OCI-LY3 (cell line): ENCODE data around the gene TCEA2.

Experiments used
- H2AFZ ChIP-seq: fragments of 200-600, 300-600 bp; shearing (Covaris generic); 2 replicates; pipeline ENCODE4 v1.6.0; 2014; ENCODE audit warnings: antibody characterized with exemption, low read depth, low read length
- H3K27ac ChIP-seq: fragments of 200-600, 300-600 bp; sonication (generic); 2 replicates; pipeline ENCODE4 v1.5.1; 2014; ENCODE audit warnings: mild to moderate bottlenecking, low read length, moderate library complexity, mixed read lengths
- H3K27me3 ChIP-seq: fragments of 200-600, 300-600 bp; sonication (generic); 2 replicates; pipeline ENCODE4 v1.6.1; 2014; ENCODE audit warnings: low read depth, low read length, mixed read lengths
- H3K36me3 ChIP-seq: fragments of 200-600, 300-600 bp; sonication (generic); replicated peaks from 2 replicates; pipeline ENCODE3; 2014; ENCODE audit warnings: low read depth, low read length, mixed read lengths
- H3K4me1 ChIP-seq: fragments of 300-600, 200-600 bp; sonication (generic); 2 replicates; pipeline ENCODE4 v1.6.1; 2014; ENCODE audit warnings: low read length, mixed read lengths
- H3K4me2 ChIP-seq: fragments of 200-600, 300-600 bp; sonication (generic); 2 replicates; pipeline ENCODE4 v1.6.1; 2014; ENCODE audit warnings: low read length, mixed read lengths
- H3K4me3 ChIP-seq: fragments of 300-600, 200-600 bp; sonication (generic); 2 replicates; pipeline ENCODE4 v1.5.1; 2014; ENCODE audit warnings: antibody characterized with exemption, mild to moderate bottlenecking, low read length, moderate library complexity
- H3K79me2 ChIP-seq: fragments of 300-600, 200-600 bp; shearing (Covaris generic); 2 replicates; pipeline ENCODE4 v1.6.1; 2014; ENCODE audit warnings: mild to moderate bottlenecking, low read length, mixed read lengths
- H3K9ac ChIP-seq: fragments of 300-600, 200-600 bp; shearing (Covaris generic); 2 replicates; pipeline ENCODE4 v1.6.0; 2014; ENCODE audit warnings: mild to moderate bottlenecking, low read length, moderate library complexity
- H3K9me3 ChIP-seq: fragments of 200-600, 300-600 bp; shearing (Covaris generic); 2 replicates; pipeline ENCODE4 v1.6.1; 2014; ENCODE audit warnings: low read length, mixed read lengths; ENCODE audit not compliant: insufficient read depth
- H4K20me1 ChIP-seq: fragments of 200-600, 300-600 bp; sonication (generic); 2 replicates; pipeline ENCODE4 v1.6.1; 2016; ENCODE audit warnings: low read length, mixed read lengths; ENCODE audit not compliant: insufficient read depth
- EZH2phosphoT487 ChIP-seq: fragments of 200-600 bp; shearing (Covaris generic); IDR thresholded peaks from 2 replicates; pipeline ENCODE4 v1.6.1; 2018; ENCODE audit warnings: antibody characterized with exemption, mixed run types, low read depth
- TF ChIP-seq, protein P1 (sequence below): fragments of 200-600, 300-600 bp; sonication (generic); IDR thresholded peaks from 2 replicates; pipeline ENCODE4 v1.5.1; 2014; ENCODE audit warnings: antibody characterized with exemption, low read length, low read depth

TCEA2 gene

DNA sequence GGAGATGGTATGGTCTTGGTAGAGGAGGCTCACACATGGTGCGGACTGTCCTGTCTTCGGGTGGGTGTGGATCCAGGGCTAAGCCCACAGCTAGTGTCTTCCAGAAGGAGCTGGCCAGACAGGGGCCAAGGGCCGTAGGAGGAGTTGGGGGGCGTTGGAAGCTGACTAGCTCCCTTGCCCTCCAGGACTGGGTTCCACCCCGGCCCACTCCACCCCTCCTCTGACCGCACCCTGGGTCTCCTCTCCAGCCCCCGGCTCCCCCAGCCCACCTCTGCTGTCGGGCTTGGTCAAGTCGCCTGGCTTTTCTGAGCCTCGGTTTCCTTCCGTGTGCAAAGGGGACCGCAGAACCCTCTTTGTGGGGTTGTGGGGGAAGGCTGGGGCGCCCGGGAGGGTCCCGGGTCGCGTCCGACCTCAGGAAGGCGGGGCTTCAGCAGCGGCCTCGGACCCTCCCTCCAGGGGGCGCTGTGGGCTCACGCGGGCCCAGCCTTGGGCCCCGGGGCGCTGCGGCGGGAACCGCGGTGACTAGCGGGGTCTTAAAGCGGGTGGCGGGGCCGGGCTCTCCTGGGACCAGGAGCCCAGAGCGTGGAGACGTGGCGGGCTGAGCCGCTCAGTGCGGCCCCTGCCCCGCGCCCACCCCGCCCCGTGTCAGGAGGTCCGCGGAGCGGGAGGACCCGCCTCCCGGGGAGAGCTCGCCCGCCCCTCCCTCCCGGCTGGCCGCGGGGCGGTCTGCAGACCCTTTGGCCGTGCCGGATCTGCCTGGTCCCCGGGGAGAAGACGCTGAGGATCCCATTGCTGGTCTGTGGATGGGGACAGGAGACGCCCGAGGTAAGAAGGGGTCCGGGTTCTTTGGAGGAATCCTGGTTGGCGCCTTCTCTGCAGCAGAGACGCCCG, 39.0 kb downstream of the TCEA2 start:
- peaks cover 24% of the 10 kb centered on the region for H3K4me1 ChIP-seq
- peak overlapping the region; percentile 77 for H3K4me3 ChIP-seq
- no peak for TF ChIP-seq EZH2phosphoT487
- TF ChIP-seq, protein P1, sequence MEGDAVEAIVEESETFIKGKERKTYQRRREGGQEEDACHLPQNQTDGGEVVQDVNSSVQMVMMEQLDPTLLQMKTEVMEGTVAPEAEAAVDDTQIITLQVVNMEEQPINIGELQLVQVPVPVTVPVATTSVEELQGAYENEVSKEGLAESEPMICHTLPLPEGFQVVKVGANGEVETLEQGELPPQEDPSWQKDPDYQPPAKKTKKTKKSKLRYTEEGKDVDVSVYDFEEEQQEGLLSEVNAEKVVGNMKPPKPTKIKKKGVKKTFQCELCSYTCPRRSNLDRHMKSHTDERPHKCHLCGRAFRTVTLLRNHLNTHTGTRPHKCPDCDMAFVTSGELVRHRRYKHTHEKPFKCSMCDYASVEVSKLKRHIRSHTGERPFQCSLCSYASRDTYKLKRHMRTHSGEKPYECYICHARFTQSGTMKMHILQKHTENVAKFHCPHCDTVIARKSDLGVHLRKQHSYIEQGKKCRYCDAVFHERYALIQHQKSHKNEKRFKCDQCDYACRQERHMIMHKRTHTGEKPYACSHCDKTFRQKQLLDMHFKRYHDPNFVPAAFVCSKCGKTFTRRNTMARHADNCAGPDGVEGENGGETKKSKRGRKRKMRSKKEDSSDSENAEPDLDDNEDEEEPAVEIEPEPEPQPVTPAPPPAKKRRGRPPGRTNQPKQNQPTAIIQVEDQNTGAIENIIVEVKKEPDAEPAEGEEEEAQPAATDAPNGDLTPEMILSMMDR, result peak; percentile 75
- peak overlapping the region; percentile 54 for H3K9ac ChIP-seq
- H4K20me1 ChIP-seq, result no peaks in the 10 kb centered on the region
- H2AFZ ChIP-seq, result peak overlapping the region; percentile 52; the same call in 1 of the 2 replicates
- peaks cover 18% of the 10 kb centered on the region for H3K27me3 ChIP-seq
- no peaks in the 10 kb centered on the region for H3K36me3 ChIP-seq
- no peaks in the 10 kb centered on the region for H3K79me2 ChIP-seq
- H3K9me3 ChIP-seq, result no peaks in the 10 kb centered on the region
- peak overlapping the region; percentile 70 for H3K4me2 ChIP-seq
- no peak overlapping the region for H3K27ac ChIP-seq

DNA sequence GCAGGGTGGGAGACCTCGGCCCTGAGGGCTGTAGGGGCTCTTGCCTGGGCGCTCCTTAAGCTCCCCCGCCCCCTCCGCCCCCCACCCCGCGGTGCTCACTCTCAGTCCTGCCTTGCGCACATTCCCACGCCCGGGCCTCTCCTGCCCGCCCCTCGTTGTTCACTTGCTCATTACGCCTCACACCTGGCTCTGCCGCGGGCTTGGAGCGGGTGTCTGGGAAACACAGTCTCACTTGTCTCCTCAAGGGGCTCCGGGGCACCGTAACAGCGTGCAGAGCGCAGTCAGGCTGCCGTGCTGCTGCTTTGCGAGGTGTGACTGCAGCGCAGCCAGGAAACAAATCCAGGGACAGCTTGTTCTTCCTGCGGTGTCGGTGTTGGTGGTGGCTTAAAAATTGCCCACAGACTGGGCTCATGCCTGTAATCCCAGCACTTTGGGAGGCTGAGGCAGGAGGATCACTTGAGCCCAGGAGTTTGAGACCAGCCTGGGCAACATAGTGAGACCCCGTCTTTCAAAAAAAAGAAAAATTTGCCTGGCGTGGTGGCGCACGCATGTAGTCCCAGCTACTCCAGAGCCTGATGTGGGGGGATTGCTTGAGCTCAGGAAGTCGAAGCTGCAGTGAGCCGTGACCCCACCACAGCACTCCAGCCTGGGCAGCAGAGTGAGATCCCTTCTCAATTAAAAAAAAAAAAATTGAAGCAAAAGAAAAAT, 39.8 kb downstream of the TCEA2 start:
- Histone ChIP-seq H3K27me3 (peaks cover 18% of the 10 kb centered on the region), H3K9ac (peak overlapping the region; percentile 54), H3K79me2 (no peaks in the 10 kb centered on the region), H2AFZ (no peak overlapping the region), H3K4me3 (peak overlapping the region; percentile 77), H3K36me3 (no peaks in the 10 kb centered on the region), H3K9me3 (no peaks in the 10 kb centered on the region), H3K4me2 (peak overlapping the region; percentile 70), H4K20me1 (no peaks in the 10 kb centered on the region), H3K27ac (no peak overlapping the region), H3K4me1 (peaks cover 30% of the 10 kb centered on the region)
- TF ChIP-seq, protein P1, result no peak
- no peak for TF ChIP-seq EZH2phosphoT487

DNA sequence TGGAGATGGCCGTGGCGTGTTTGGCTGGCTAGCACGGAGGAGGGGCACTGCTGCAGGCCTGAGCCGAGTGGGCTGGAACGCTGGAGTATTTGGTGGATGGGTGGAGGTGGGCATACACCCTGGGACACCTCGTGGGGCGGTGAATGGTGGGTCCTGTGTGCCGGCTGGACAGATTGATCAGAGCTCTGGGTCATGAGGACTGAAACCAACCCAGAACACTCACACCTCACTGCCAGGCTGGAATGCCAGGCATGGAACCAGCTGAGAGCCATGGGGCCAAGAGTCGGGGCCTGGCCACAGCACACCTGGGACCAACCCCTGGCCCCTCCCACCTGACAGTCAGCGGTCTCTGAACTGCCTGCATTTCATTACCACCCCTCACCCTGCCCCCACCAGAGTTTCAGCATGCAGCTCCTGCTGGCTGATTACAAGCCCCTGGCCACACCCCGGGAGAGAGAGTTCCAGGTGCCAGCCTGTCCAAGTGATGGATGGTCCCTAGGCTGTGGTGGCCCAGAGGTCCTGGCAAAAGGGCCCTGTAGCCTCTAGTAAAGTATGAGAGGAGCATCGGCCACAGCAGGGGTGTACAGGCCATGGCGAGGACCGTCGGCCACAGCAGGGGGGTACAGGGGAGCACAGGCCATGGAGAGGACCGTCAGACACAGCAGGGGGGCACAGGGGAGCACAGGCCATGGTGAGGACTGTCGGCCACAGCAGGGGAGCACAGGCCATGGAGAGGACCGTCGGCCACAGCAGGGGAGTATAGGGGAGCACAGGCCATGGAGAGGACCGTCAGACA, 41.1 kb downstream of the TCEA2 start:
- H3K27me3 ChIP-seq, result peaks cover 18% of the 10 kb centered on the region

More for the DNA sequence above, 41.1 kb downstream of the TCEA2 start:
- Histone ChIP-seq H3K4me3 (no peak overlapping the region), H3K9me3 (no peaks in the 10 kb centered on the region), H3K4me1 (peaks cover 35% of the 10 kb centered on the region), H3K79me2 (no peaks in the 10 kb centered on the region), H3K36me3 (no peaks in the 10 kb centered on the region), H4K20me1 (no peaks in the 10 kb centered on the region), H2AFZ (no peak overlapping the region), H3K9ac (no peak overlapping the region), H3K27ac (no peak overlapping the region), H3K4me2 (no peak overlapping the region)
- TF ChIP-seq, protein P1, result no peak
- TF ChIP-seq EZH2phosphoT487, result no peak
